HG03095 (cell line): ENCODE data around the gene DLST.

ENCODE experiments used
- ATAC-seq: cut with Tn5 transposase; IDR thresholded peaks from one replicate; pipeline ENCODE4 v1.9.1; 2021; ENCODE audit warnings: moderate library complexity; ENCODE audit not compliant: unreplicated experiment

DLST gene

DNA sequence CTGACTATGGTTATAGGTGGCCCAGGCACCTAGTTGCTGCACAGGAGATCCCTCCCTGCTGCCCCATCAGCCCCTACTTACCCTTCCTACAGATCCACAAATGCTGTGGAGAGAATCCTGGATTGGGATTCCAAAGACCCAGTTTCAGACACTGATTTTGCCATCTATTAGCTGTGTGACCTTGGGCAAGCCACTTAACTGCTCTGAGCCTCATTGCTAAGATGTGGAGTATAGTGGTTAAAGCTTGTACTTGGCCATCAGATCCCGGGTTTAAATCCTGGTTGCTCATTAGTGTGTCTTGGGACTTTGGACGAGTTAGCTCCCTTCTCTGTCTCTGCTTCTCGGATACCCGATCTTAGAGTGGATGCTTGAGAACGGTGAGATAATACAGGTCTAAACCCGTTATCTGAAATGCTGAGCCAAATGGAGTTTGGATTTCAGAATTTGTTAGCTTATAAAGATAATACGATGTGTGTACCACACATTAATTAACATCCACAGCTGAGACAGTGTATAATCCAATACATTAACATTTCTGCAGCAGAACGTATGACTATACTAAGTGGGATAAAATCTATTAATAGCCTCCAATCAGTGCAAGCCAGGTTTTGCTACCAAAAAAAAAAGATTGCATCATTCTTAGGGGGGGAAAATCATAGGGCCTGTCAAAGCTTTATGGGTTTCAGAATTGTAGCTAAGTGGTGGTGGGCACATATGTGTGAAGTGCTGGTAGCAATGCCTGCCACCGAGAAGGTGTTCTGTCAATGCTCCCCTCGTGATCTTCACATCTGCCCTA is 21.8 kb upstream of the DLST start:
- ATAC-seq: no peak

DNA sequence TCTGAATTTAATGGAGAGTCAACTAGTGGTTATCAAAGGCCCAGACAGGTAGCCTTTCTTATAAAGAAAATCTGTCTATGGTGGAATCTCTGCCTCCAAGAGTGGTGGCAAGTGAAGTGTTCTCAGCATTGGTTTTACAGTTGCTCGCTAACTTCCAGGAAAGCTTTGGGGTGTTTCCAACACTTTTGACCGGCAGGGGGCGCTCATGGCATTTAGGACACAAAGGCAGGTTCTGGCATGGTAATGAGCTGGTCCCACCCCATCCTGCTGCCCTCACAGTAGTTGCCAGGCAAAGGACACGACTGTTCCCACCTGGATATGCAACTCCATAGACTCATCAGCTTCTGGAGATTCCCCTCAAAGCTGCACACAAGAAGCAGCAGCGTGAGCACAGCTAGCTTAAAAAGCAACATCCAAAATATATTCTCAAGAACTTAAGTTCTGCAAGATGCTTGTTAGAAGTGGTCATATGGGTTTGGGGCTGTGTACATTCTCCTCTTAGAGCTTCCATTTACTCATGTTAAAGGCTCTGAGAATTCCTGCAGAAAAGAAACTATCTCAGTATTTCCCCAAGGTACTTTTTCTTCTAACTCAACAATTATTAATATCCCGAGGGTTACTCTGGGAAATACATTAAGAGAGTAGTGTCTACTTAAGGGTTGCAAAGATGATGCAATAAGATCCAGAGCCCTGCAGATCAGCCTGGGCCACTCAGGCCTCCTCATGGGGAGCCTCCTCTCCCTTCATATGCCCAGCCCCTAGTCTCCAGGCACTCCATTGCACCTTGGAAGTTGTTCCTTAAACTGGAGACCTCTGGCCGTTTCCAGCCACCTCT is 20.6 kb upstream of the DLST start:
- ATAC-seq: no peak

- no peak for ATAC-seq
These were observed 20.0 kb upstream of the DLST start for GRCh38 chr14:74861734-74862090.

- no peak for ATAC-seq
These were observed 18.4 kb upstream of the DLST start for GRCh38 chr14:74863274-74863673.

- no peak for ATAC-seq
These were observed 17.5 kb upstream of the DLST start for GRCh38 chr14:74864198-74864597.

DNA sequence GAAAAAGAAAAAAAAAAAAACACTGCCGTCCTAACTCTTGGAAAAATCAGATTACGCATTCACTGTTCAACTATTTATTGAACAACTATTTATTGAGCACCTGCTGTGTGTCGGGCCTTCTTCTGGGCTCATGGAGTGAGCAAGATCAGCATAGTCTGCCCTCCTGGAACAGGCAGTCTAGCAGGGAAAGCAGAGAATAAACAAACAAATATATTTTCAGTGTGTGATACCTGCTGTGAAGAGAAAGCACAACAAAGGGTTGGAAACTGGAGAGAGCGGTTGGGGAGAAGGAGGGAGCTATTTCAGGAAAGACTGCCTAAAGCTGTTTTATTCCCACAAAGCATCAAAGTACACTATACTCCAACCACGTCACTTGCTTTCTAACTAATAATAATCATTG is 16.6 kb upstream of the DLST start:
- ATAC-seq: no peak

- no peak for ATAC-seq
These were observed 14.9 kb upstream of the DLST start for GRCh38 chr14:74866708-74867389.

- no peak for ATAC-seq
These were observed 14.0 kb upstream of the DLST start for GRCh38 chr14:74867673-74868072.

GRCh38 chr14:74868739-74869138 is 13.0 kb upstream of the DLST start:
- no peak for ATAC-seq

DNA sequence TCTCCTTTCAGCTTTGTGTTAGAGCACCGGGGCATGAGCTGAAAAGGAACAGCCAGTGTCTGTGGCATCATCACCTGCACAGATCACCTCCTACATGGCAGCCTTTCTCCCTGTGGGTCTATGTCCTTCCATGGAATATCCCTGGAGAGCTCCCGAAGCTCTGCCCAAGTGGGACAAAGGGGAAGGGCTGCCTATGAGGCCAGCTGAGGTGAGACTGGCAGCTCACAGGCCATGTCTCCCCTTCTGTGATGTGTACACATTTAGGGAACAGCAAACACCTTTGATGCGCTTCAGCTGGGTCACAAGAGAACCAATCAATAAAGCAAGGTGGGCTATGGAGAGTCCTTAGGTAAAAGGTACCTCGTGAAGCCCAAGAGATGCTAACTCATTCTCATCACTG is 9.9 kb upstream of the DLST start:
- no peak for ATAC-seq

- ATAC-seq: no peak
These were observed 6.5 kb upstream of the DLST start for GRCh38 chr14:74875204-74875603.

- ATAC-seq: no peak
These were observed 5.5 kb upstream of the DLST start, which contains the start of gene PROX2 for GRCh38 chr14:74875941-74876913. Gene PROX2 (minus strand): TSS chr14:74876145. CDS start chr14:74863834, 12,311 bp downstream.

GRCh38 chr14:74879427-74880182 is 2.1 kb upstream of the DLST start:
- ATAC-seq: no peak

- ATAC-seq: peak; percentile 37
These were observed 596 bp downstream of the DLST start for GRCh38 chr14:74882103-74882920.

DNA sequence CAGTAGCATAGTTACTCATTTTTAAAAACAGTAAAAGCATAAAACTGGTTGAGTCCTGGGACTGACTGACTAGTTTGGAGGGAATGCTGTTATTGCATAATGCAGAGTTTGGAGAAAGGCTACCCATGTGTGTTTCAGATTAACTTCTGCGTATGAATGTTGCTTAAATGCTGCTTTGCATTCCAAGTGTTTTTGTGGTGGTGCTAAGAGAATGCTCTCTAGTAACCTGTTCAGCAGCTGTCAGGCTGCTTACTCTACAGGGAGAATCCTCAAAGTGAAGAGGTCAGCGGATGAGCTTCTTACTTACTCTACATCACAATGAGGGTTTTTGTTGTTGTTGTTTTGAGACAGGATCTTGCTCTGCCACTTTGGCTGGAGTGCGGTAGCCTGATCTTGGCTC is 4.3 kb downstream of the DLST start:
- no peak for ATAC-seq

DNA sequence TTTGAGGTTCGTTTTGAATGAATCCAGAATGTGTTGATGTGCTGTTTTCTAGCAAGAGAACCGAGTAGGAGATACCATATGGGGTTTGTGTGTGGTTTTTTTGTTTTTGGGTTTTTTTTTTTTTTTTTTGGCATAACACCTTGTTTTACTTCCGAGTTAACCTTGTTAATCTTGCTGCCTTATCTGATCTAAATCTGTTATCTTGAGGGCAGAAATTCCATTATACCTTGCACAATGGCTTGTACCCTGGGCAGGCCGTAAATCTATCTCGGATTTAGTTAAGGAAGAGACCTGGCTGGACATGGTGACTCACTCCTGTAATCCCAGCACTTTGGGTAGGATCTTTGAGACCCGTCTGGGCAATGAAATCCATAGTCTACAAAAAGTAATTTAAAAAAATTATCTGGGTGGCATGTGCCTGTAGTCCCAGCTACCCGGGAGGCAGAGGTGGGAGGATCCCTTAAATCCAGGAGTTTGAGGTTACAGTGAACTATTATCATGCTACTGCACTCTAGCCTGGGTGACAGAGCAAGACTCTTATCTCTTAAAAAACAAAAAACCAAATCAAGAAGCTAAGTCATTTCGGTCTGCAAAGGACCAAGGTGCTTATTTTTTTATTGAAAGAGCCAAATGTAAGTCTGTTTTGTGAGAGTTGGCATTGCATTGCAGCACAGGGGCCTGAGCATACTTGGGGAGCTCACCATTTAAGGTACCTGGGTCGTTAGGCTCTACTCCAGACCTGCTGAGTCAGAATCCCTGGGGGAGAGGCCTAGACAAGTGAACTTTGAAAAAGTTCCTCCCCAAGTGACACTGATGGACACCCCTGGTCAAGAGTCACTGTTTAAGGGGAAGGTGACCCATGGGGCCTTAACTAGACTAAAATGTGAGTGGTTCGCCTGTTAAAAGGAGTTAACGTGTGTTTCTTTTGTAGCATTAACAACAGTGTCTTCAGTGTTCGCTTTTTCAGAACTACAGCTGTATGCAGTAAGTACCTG is 6.7 kb downstream of the DLST start:
- ATAC-seq: no peak

DNA sequence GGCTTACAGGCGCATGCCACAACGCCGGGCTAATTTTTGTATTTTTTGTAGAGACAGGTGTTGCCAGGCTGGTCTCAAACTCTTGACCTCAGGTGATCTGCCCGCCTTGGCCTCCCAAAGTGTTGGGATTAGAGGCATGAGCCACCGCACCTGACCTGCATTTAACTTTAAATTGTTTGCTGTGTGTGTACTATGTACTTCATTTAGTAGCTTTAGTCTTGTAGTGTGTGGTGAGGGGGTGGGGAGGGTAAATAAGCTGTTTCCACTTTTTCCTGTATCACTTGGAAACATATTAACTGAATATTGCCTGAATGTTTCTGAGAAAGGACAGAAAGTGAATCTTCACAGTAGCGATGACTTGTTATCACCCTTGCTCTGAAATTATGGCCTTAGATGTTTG is 8.5 kb downstream of the DLST start:
- ATAC-seq: no peak

- no peak for ATAC-seq
These were observed 10.2 kb downstream of the DLST start for GRCh38 chr14:74891870-74892269.
